Iris pigment epithelial cell (primary cell): ENCODE results near the gene PLCD3.

Source experiments
- DNase-seq: peaks from one replicate; pipeline ENCODE4 v3.0.0-alpha.2; 2011; ENCODE audit warnings: low read depth

PLCD3 gene

DNA sequence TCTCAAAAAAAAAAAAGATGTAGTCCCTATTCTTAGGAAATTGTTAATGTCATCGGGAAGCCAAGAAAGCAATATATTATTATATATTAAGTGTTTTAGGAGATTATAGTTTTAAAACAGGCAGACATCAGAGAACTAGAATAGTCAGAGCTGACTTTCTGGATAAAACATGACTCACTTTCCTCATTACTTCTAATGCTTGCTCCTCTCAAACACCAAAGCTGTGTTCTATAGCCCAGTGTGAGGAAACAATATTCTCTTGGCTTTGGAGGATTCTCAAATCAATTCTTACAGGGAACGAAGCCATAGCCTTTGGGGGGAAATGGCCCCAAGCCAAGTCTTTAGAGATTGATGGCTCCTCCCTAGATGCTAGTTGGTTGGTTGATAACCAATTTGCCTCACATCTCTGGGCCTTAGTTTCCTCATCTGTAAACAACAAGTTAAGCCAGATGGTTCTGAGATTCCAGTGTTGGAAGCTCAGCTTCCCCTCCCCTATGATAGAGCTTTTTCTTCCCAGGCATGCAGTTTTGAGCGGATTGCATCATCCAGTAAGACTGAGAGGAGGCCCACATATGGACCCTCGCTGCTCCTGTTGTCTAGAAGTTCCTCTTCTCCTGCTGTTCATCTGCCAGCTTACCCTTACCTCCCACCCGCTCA lies 58.8 kb downstream of the PLCD3 start:
- DNase-seq: peak; percentile 92

DNA sequence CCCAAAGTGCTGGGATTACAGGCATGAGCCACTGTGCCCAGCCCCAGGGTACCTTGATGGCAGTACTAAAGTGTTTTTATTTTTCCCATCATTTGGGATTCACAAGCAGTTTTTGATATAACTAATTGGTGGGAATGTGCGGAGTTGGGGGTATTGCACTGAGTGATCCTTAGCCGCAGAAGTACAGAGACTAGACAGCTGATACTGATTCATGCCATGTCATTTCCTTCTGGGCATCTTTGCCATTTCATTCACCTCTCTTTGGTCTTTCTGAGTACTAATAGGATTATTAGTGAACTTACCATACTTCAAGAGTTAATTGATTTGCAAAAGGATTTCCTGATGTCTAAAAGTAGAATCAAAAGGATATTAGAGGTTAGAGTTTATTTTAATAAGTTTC lies 61.5 kb downstream of the PLCD3 start:
- no peak for DNase-seq

DNA sequence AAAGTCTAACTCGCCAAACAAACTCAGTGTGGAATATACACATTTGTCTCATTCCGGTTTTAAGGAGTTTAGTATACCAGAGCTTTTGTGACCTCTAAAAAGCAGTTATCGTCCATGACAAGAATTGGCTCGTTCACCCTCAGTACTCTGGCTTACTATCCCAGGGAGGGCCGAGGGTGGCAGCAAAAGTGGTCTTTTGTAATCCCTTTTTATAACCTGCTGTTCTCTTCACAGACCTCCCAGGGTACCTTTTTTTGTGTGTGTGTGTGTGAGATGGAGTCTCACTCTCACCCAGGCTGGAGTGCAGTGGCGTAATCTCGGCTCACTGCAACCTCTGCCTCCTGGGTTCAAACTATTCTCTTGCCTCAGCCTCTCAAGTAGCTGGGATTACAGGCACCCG lies 62.3 kb downstream of the PLCD3 start:
- DNase-seq: no peak

DNA sequence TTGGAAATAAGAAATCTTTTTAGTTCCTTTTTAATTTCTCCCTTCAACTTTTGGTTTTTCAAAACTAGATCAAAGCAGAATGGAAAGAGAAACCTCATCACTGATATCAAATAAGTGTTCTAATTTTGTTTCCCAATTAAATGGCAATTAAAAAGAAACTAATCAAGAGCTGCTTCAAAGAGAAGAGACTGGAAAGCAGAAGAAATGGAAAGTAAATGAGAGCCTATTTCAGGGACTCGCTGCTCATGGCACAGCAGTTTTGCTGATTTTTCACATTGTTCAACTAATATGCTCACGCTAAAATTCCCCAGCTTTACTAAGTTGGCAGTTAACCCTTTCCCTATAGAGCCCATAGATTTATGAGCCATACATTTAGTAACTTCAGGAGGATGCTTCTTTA lies 64.7 kb downstream of the PLCD3 start:
- no peak for DNase-seq

DNA sequence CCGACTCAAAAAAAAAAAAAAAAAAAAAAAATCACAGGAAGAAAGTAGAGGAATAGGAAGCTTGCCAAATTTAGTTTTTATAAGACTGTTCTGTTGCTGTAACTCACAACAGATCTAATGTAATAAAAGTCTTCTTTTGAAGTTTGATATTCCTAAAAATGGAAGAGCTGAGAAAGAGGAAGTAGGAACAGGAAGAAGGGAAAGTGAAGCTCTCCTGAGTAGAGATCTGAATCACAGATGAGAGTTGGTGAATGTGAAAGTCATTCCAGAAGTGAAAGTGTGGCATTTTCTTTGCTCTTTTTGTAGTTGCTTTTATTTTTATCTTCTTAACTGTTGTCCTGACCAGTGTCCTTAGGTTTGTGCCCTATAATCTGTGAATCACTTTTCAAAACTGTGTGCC lies 69.1 kb downstream of the PLCD3 start:
- DNase-seq: no peak

DNA sequence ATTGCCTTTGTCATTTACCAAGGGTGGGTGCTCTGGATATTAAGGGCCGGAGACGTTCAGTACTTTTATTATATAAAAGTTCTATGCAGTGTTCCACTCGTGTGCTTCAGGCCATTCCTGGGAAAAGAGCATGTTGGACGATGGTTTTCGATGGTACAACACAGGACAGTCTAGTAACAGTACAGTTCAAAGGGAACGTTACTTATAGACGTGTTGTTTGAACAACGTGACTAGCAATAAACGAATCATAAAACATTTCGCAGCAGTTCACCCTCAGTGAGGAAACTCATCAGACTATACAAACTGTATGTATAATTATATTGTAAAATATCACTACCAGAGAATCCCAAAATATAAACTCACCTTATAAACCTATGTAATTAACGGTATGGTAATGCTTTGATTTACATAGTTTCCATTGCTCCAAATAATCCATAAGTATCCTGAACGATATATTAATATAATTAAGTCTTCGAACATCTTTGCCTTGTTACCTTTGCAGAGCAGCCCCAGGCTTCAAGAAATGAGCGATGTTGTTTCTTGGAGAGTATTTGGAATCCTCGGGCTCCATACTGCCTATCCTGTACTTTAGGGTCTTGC lies 70.6 kb downstream of the PLCD3 start:
- DNase-seq: no peak

DNA sequence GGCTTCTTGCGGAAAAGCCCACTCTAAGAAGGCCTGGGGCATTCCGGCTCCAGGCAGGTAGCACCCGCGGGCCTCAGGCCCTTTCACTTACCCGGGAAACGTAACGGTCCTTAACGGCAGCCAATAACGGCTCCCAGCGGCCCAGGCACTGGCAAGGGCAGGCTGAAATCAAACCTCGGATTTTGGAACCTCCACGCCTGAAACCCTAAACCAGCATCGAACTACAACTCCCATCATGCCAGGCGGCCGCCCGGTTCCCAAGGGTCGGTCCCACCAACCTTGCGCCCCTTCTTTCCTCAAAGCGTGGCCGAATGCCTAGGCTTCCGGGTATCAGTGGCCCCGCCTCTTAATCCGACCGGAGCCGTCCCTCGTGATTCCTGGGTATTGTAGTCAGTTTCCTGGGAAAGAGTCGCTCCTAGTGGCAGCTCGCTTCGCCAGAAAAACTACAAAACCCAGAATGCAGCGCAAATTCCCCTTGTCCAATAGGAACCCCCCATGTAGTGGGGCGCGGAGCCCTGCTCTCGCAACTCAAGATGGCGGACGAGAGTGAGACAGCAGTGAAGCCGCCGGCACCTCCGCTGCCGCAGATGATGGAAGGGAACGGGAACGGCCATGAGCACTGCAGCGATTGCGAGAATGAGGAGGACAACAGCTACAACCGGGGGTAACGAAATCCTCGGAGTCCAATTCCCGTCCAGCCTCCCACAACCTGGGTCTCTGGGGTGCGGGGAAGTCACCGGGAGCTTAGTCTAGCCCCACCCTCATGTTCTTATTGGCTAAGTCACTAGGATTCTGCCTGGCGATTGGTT lies 71.3 kb downstream of the PLCD3 start, which contains the start of gene NMT1:
TSS of gene NMT1 (plus strand) at position 521 of the 809 bp plus-strand sequence. CDS start at position 534, 13 bp downstream.
- peak; percentile 100 for DNase-seq

DNA sequence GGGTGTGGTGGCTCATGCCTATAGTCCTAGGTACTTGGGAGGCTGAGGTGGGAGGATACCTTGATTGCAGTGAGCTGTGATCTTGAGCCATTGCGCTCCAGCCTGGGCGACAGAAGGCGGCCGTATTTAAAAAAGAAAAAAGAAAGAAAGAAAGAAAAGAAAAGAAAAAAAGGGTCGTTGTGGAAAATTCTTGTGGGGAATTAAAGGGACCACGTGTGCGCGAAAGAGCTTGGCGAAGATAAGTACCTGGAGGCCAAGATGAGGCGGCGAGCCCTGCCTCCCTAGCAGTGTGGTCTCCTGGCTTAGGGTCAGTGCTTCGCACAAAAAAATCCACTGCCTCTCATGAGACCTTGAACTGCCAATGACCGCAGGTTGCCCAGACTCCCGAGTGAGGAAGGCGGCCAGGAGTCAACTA lies 71.9 kb downstream of the PLCD3 start:
- DNase-seq: no peak
